WTC11 (cell line): ENCODE data around the gene PCGF3. TPM values are rescaled to one million over a fixed set of nuclear protein-coding genes. Genes with fewer than 3 reads are reported as not detected.
"Not testable (repeated sequence)": the region's sequence is repeated elsewhere in the genome, so short reads cannot be mapped to it uniquely, and the experiment has no call there.

Source experiments
- ATAC-seq: fragments of 200-7000 bp; cut with Tn5 transposase; 2 replicates; pipeline ENCODE4 v1.10.0; 2021; ENCODE audit warnings: mild to moderate bottlenecking, moderate library complexity
- CTCF ChIA-PET: fragments of 300-600 bp; sonication (Branson Sonifier 250); formaldehyde crosslinking; loops from one replicate; lab custom pipeline; 2021; ENCODE audit warnings: antibody characterized with exemption; lab: Charles Lee
- POLR2A ChIA-PET: fragments of 350-600 bp; sonication (Branson Sonifier 250); formaldehyde crosslinking; loops from one replicate; lab custom pipeline; 2021; ENCODE audit warnings: antibody characterized with exemption; lab: Charles Lee
- DNase-seq: peaks from one replicate; pipeline ENCODE4 v3.0.0; 2021; ENCODE audit warnings: low spot score
- H3K27ac Mint-ChIP-seq: 2 replicates; pipeline ENCODE4 v1.8.0; 2021; ENCODE audit warnings: mixed read lengths
- H3K27me3 Mint-ChIP-seq: 2 replicates; pipeline ENCODE4 v1.8.0; 2021; ENCODE audit warnings: low read depth, mild to moderate bottlenecking, moderate library complexity, mixed read lengths
- H3K36me3 Mint-ChIP-seq: 2 replicates; pipeline ENCODE4 v1.8.0; 2021; ENCODE audit warnings: mixed read lengths
- H3K4me1 Mint-ChIP-seq: 2 replicates; pipeline ENCODE4 v1.8.0; 2022; ENCODE audit warnings: mixed read lengths
- H3K4me3 Mint-ChIP-seq: 2 replicates; pipeline ENCODE4 v1.8.0; 2021; ENCODE audit warnings: mild to moderate bottlenecking, moderate library complexity, mixed read lengths
- H3K9me3 Mint-ChIP-seq: 2 replicates; pipeline ENCODE4 v1.8.0; 2021; ENCODE audit warnings: mixed read lengths
- AFF4 ChIP-seq: sonication (generic); formaldehyde crosslinking; IDR thresholded peaks from 2 replicates; pipeline ENCODE4 v1.8.1; 2023; ENCODE audit warnings: mild to moderate bottlenecking, missing genetic modification reagents, borderline replicate concordance
- GABPB1 ChIP-seq: sonication (generic); formaldehyde crosslinking; IDR thresholded peaks from 2 replicates; pipeline ENCODE4 v1.8.1; 2023; ENCODE audit warnings: mild to moderate bottlenecking, missing genetic modification reagents
- HMGXB4 ChIP-seq: sonication (generic); formaldehyde crosslinking; IDR thresholded peaks from 2 replicates; pipeline ENCODE4 v1.8.1; 2023; ENCODE audit warnings: mild to moderate bottlenecking, moderate library complexity, missing genetic modification reagents
- JAZF1 ChIP-seq: fragments of 250-450 bp; sonication (Bioruptor Pico); IDR thresholded peaks from 2 replicates; pipeline ENCODE4 v1.9.0; 2021; ENCODE audit warnings: moderate library complexity, mild to moderate bottlenecking, inconsistent platforms
- SP1 ChIP-seq: sonication (generic); formaldehyde crosslinking; conservative IDR thresholded peaks from 2 replicates; pipeline ENCODE4 v1.8.1; 2022; ENCODE audit warnings: missing genetic modification reagents
- ZNF232 ChIP-seq: sonication (generic); formaldehyde crosslinking; IDR thresholded peaks from 2 replicates; pipeline ENCODE4 v1.8.0; 2022; ENCODE audit warnings: mild to moderate bottlenecking, missing genetic modification reagents
- ZNF532 ChIP-seq: fragments of 250-450 bp; sonication (Bioruptor Pico); IDR thresholded peaks from 2 replicates; pipeline ENCODE4 v1.9.0; 2021; ENCODE audit warnings: mild to moderate bottlenecking, borderline replicate concordance
- total RNA-seq: library from RNA; stranded (reverse); gene quantifications from 3 replicates; pipeline ENCODE4 v1.2.3, GENCODE V29; 2021

Gene PCGF3
- total RNA-seq, 1 experiment from 2014 or later = 65.7 TPM

GRCh38 chr4:689723-690122 is 15.9 kb upstream of the PCGF3 start:
- Mint-ChIP-seq H3K4me3 (peak overlapping the region; percentile 56), H3K36me3 (no peaks in the 10 kb centered on the region), H3K4me1 (peaks cover 31% of the 10 kb centered on the region), H3K9me3 (peaks cover 5% of the 10 kb centered on the region), H3K27me3 (peaks cover 5% of the 10 kb centered on the region)
- POLR2A ChIA-PET = no interaction called here
- ATAC-seq (no peak), DNase-seq (no peak)
- 0 out of 2 replicates have a peak, but pooled peaks have one; percentile 39 for TF ChIP-seq AFF4 (CRISPR knock-in tag)
- no peak for TF ChIP-seq JAZF1 (CRISPR knock-in tag)
- TF ChIP-seq, all 79 proteins: peak for 1
- no peak overlapping the region for H3K27ac Mint-ChIP-seq
- CTCF ChIA-PET = interaction anchor here (0.6 kb wide), 1 partner anchor 320 kb away, joined by 3 read pairs; no protein-coding TSS in a partner anchor

GRCh38 chr4:692771-693554 is 12.7 kb upstream of the PCGF3 start:
- ChIA-PET POLR2A (no interaction called here), CTCF (interaction anchor here (1.4 kb wide), 1 partner anchor 9 kb away, joined by 11 read pairs; no protein-coding TSS in a partner anchor)
- no peak for DNase-seq
- no peak overlapping the region for H3K4me3 Mint-ChIP-seq
- H3K36me3 Mint-ChIP-seq = no peaks in the 10 kb centered on the region
- no peak overlapping the region; the same call in 1 of the 2 replicates for H3K27ac Mint-ChIP-seq
- peaks cover 8% of the 10 kb centered on the region for H3K9me3 Mint-ChIP-seq
- H3K27me3 Mint-ChIP-seq = peaks cover 5% of the 10 kb centered on the region; the same call in 1 of the 2 replicates
- TF ChIP-seq ZNF232 (CRISPR knock-in tag) = no peak
- no peak for TF ChIP-seq ZNF532 (CRISPR knock-in tag)
- TF ChIP-seq GABPB1 (CRISPR knock-in tag) = peak; percentile 75
- no peak for TF ChIP-seq HMGXB4
- 0 out of 2 replicates have a peak, but pooled peaks have one; percentile 33 for TF ChIP-seq SP1
- H3K4me1 Mint-ChIP-seq = peaks cover 29% of the 10 kb centered on the region
- no peak for ATAC-seq

- ATAC-seq, H3K4me3 Mint-ChIP-seq, H3K27me3 Mint-ChIP-seq, H3K9me3 Mint-ChIP-seq, POLR2A ChIA-PET, DNase-seq, H3K36me3 Mint-ChIP-seq: not testable (repeated sequence)
- Mint-ChIP-seq H3K27ac (peak overlapping the region; percentile 3), H3K4me1 (peaks cover 31% of the 10 kb centered on the region)
- CTCF ChIA-PET = interaction anchor here (1.1 kb wide), 1 partner anchor 10 kb away, joined by 9 read pairs; no protein-coding TSS in a partner anchor
Measured at GRCh38 chr4:694341-694940, 11.2 kb upstream of the PCGF3 start.
